GM12892 (cell line): ENCODE measurements around the gene ARL3.

Source experiments
- DNase-seq: peaks from one replicate; pipeline ENCODE4 v3.0.0; 2011; ENCODE audit not compliant: insufficient read length
- FAIRE-seq: peaks from 2 replicates; lab custom pipeline; 2011; peaks lifted over from hg19 to GRCh38; lab: Jason Lieb, UNC
- POLR2A ChIP-seq: IDR thresholded peaks from 2 replicates; pipeline ENCODE4 v1.6.1; 2011; ENCODE audit warnings: low read depth, low read length, control low read depth
- POLR2AphosphoS5 ChIP-seq: IDR thresholded peaks from 2 replicates; pipeline ENCODE4 v1.6.1; 2011; ENCODE audit warnings: low read depth, low read length, control low read depth
- TAF1 ChIP-seq: IDR thresholded peaks from 2 replicates; pipeline ENCODE4 v1.6.1; 2011; ENCODE audit warnings: low read depth, mild to moderate bottlenecking, control low read depth, low read length, borderline replicate concordance

Gene ARL3

GRCh38 chr10:102624751-102625645 is 89.2 kb downstream of the ARL3 start:
- DNase-seq: no peak
- no peak for FAIRE-seq
- TF ChIP-seq POLR2AphosphoS5: no peak
- no peak for TF ChIP-seq TAF1
- TF ChIP-seq POLR2A: no peak

GRCh38 chr10:102624094-102624493 is 90.1 kb downstream of the ARL3 start:
- no peak for TF ChIP-seq POLR2AphosphoS5
- TF ChIP-seq TAF1: no peak
- no peak for TF ChIP-seq POLR2A
- FAIRE-seq (no peak), DNase-seq (no peak)
